ENCODE results near the gene MED13.

MED13 gene

DNA sequence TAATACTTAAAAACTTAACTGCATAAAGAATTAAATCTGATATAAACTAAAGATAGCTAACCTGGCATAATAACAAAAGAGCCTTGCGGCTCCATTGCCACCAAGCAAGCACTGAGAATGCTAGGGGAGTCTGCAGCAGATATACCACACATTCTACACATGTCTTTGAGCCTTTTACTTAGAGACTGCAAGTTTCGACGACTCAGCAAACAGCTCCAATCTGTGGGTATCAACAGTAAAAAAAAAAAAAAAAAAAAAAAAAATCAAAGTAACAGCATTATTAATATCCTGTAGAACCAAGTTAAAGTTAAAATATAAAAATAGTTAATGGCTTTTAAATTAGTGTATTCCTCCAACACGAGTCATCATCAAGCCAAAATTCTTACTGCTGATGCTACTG is 109.5 kb downstream of the MED13 start:
- DNase-seq (ENCODE audit: low spot score), result no peak
- TF ChIP-seq, protein P1, sequence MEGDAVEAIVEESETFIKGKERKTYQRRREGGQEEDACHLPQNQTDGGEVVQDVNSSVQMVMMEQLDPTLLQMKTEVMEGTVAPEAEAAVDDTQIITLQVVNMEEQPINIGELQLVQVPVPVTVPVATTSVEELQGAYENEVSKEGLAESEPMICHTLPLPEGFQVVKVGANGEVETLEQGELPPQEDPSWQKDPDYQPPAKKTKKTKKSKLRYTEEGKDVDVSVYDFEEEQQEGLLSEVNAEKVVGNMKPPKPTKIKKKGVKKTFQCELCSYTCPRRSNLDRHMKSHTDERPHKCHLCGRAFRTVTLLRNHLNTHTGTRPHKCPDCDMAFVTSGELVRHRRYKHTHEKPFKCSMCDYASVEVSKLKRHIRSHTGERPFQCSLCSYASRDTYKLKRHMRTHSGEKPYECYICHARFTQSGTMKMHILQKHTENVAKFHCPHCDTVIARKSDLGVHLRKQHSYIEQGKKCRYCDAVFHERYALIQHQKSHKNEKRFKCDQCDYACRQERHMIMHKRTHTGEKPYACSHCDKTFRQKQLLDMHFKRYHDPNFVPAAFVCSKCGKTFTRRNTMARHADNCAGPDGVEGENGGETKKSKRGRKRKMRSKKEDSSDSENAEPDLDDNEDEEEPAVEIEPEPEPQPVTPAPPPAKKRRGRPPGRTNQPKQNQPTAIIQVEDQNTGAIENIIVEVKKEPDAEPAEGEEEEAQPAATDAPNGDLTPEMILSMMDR (conservative IDR thresholded peaks at IDR 0.05; ENCODE audit: low read depth), result no peak
- CTCF ChIA-PET, result interaction anchor here (0.6 kb wide), 1 partner anchor 221 kb away, joined by 4 read pairs; no protein-coding TSS in a partner anchor
- POLR2A ChIA-PET (ENCODE audit: low non-redundant PET), result interaction anchor here (0.6 kb wide), 1 partner anchor 104 kb away, joined by 3 read pairs; no protein-coding TSS in a partner anchor
- H3K27ac ChIP-seq, result no peak overlapping the region

DNA sequence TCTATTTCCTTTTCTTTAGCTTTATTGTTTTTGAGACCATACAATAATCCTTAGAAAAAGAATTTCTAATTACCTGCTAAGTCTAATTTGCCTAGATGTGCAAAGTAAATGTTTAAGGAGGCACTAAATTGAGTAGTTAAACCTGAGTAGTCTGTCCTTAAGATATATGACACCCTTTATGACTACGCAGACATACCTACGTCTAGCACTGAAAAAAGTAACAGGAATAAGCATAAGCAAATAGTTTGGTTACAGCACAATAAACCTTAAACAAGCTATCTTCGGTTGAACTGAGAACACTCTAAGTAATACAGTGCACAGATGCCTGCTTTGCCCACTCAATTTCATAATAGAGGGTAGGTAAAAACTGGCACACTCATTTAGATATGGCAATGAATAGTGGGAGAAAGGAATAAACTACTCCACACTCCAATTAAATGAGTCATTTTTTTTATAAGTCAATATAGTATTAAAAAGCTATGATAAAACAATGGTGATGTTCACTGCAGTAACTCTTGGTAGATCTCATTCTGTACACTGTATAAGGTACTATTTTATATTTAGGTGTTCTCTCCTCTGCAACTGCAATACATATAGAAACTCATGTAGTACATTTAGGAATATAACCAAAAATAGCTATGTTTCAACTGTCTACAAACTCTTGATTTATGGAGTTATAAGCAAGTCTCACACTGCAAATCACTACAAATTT is 117.6 kb downstream of the MED13 start:
- TF ChIP-seq, protein P1 (conservative IDR thresholded peaks at IDR 0.05; ENCODE audit: low read depth), result no peak
- POLR2A ChIA-PET (ENCODE audit: low non-redundant PET), result no interaction called here
- CTCF ChIA-PET, result no interaction called here
- no peak overlapping the region for H3K27ac ChIP-seq
- no peak for DNase-seq (ENCODE audit: low spot score)

DNA sequence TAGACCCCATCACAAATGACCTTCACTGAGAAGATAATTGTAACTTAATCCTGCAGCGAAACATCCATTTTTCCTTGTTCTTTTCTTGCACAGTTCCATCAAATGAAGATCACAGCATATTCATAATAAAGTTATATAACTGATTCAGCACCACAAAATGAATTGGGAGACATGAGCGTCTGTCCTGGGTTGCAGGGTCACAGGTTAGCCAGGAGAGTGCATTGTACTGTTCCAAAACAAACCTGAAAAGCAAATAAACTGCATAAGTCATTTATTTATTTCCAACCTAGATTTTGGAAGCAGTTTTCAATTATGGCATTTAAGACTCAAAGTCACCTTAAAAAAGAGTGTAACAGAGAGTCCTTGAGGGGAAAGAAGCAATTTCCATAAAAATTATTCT is 118.7 kb downstream of the MED13 start:
- TF ChIP-seq, protein P1 (conservative IDR thresholded peaks at IDR 0.05; ENCODE audit: low read depth), result no peak
- CTCF ChIA-PET, result no interaction called here
- no peak overlapping the region for H3K27ac ChIP-seq

DNA sequence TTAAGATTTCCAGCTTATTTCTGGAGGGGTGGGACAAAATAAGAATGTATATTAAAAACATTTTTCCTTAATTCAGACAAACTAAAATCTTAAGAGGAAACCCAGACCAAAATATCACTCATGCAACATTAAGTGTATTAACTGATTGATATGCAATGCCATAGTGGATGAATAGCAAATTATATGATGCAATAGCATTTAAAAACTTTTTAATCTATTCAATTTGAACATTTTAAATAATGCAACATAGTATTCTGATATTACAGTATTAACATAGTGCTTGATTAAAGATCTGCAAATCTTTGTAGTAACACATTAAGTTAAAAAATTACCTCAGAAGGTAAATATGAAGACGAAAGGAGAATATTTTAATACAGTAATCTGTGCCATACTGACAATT is 122.0 kb downstream of the MED13 start:
- ChIA-PET CTCF (no interaction called here), POLR2A (ENCODE audit: low non-redundant PET) (no interaction called here)
- no peak for DNase-seq (ENCODE audit: low spot score)
- TF ChIP-seq, protein P1 (conservative IDR thresholded peaks at IDR 0.05; ENCODE audit: low read depth), result no peak
- H3K27ac ChIP-seq, result no peak overlapping the region

More for the DNA sequence above, 118.7 kb downstream of the MED13 start:
- DNase-seq (ENCODE audit: low spot score), result no peak
- POLR2A ChIA-PET (ENCODE audit: low non-redundant PET), result no interaction called here

DNA sequence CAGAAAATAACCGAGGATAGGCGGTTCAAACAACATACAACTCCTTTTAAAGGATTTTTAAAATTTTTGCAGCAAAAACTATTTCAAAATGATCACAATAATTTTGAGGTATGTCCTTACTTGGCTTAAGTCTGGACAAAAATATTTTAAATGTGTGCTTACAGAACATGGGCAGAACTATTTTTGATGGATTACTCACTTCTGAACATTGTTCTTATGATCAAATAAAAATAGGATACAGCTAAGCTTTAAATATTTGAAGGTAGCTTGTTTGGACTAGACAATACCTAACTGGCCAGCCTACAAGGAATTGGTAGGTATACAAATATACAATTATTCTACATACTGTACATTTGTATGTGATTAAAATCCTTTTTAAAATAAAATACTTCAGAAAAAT is 123.0 kb downstream of the MED13 start:
- no peak overlapping the region for H3K27ac ChIP-seq
- POLR2A ChIA-PET (ENCODE audit: low non-redundant PET), result no interaction called here
- DNase-seq (ENCODE audit: low spot score), result no peak
- CTCF ChIA-PET, result interaction anchor here (0.6 kb wide), 1 partner anchor 76 kb away, joined by 3 read pairs; no protein-coding TSS in a partner anchor
- TF ChIP-seq, protein P1 (conservative IDR thresholded peaks at IDR 0.05; ENCODE audit: low read depth), result no peak

DNA sequence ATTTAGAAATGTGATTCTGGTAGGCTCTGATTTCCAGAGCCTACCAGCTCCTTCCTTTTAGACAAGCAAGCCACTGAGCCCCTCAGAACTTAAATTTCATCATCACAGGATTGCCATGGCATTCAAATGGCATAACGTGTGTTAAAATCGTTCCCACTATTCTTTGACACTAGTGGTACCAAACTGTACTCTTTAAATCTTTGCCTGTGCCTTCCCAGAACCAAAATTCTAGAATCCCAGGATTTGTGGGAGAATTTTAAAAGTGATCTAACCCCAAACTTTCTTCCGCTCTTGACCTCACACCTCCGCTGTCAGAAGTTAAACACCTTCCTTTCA is 137.0 kb downstream of the MED13 start:
- ChIA-PET CTCF (no interaction called here), POLR2A (ENCODE audit: low non-redundant PET) (no interaction called here)
- H3K27ac ChIP-seq, result peak overlapping the region; percentile 80
- TF ChIP-seq, protein P1 (conservative IDR thresholded peaks at IDR 0.05; ENCODE audit: low read depth), result no peak
- DNase-seq (ENCODE audit: low spot score), result no peak

Data from RWPE1 (cell line).